Activated CD4-positive, alpha-beta T cell treated with anti-CD3 and anti-CD28 coated beads for 1 hour (primary cell): Measurements from ENCODE around the gene SAP25.
A peak's percentile ranks its signal among the peaks of the same experiment; 100 is the strongest.
"Not testable (repeated sequence)": the region's sequence is repeated elsewhere in the genome, so short reads cannot be mapped to it uniquely, and the experiment has no call there.

Source experiments
- DNase-seq: peaks from one replicate; pipeline ENCODE4 v3.0.0-alpha.2; 2020

SAP25 gene

GRCh38 chr7:100556541-100556940, 17.2 kb downstream of the SAP25 start:
- no peak for DNase-seq

GRCh38 chr7:100555701-100556100, 18.0 kb downstream of the SAP25 start:
- no peak for DNase-seq

GRCh38 chr7:100553032-100553431, 20.7 kb downstream of the SAP25 start:
- no peak for DNase-seq

GRCh38 chr7:100552532-100552931, 21.2 kb downstream of the SAP25 start:
- no peak for DNase-seq

GRCh38 chr7:100548446-100548845, 25.3 kb downstream of the SAP25 start:
- DNase-seq: not testable (repeated sequence)

GRCh38 chr7:100547872-100548271, 25.8 kb downstream of the SAP25 start:
- no peak for DNase-seq

DNA sequence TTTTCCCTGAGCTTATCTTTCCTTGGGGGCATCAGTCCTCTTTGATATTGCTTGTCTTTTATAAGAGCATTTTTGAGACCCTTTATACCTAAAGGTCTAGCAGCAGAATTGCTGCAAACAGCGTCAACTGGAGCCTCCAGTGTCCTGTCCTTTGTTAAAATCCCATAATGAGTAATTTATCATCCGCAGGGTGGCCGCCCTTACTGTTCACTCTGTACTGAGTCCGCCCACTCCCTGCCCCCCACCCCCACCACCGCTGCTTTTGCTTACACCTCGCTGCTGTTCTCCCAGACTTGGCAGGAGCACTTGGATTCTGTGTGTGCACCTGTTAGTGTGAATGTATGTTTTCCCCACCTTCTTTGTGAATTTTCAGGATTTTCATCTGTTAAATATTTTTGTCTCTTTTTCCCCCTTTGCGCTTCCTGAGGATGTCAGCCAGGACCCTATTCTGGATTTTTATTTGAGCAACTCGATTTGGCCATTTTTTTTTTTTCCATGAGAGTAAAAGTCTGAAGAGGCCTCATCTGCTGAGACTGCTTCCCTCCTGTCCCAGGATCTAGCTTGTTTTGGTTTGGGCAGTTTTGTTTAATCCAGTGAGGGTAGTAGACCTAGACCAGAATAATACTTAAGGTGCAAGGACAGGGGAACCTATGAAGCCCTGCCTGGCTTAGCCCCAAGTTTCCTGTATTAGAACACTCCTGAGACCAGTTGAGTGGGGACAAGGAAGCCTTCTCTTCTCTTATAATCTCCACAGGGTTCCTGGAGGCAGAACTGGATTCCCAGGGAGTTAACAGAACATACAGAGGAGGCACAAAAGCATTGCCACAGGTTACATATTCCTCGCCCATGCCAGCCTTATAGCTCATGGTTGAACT, 26.5 kb downstream of the SAP25 start:
- no peak for DNase-seq

GRCh38 chr7:100546129-100546925, 27.4 kb downstream of the SAP25 start:
- no peak for DNase-seq

DNA sequence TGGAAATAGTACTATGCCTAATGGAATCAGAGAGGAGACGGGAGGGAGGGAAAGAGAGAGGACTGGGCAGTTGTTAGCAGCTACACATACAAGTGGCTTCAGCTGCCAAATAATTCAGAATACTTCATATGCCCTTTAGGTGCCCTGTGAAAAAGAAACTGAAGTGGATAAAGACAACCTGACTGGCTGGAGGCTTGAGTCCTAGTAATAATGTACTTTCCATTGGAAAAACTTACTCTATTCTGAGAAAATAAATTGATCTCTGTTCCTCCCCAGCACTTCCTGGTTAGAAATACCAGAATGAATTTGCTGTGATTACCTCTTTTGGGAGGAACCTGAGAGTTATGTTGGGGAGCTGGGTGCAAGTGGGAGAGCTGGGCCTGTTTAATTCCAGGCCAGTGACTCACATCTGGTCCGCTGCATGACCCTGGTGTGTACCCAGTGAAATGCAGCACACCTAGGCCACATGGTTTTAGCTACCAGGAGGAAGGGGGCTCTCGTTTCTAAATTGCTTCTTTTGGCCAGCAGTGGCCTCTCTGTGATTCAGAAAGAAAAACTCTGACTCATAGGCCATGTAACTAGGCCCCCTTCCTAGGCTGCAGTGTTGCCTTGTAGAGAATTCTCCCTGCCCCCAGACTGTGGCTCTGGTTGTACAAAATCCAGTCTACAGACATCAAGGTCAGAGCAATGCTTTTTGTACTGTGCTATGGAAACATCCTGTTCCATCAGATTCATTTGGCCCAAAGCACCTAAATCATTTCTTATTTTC, 28.2 kb downstream of the SAP25 start:
- no peak for DNase-seq

DNA sequence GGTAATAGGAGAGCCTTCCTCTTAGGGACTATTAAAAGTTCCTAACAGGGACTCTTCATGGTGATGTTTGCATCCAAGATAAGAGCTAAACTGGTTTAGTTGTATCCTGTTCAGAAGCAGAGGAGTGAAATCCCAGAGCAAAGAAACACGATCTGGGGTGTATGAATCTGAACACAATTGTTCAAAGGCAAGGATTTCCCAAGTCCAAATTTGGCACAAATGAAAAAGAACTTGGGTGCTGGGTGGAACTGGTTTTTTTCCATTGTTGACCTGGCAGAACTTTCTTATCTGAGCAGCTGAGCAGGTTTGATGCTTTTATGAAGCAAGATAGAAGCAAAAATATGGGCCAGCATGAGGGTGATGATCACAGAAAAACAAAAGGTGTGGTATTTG, 28.7 kb downstream of the SAP25 start:
- no peak for DNase-seq

DNA sequence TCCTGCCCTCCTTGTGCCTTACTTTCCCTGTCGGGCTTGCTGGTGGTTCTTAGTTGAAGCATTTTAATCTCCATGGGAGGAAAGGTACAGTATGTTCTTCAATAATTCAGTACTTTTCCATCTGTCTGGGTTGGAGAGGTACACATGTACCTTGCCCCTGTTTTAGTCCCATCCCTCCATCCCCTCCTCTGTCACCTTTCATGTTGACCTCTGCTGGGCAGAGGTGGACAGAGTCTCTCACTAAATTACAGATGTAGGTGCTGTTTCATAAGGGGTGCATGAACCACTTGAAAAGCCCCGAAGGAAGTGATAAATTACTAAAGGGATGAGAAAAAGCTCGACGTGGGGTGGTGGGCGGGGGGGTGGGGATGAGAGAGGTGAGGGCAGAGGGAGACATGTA, 29.3 kb downstream of the SAP25 start:
- no peak for DNase-seq

GRCh38 chr7:100543586-100543985, 30.1 kb downstream of the SAP25 start:
- DNase-seq: no peak

DNA sequence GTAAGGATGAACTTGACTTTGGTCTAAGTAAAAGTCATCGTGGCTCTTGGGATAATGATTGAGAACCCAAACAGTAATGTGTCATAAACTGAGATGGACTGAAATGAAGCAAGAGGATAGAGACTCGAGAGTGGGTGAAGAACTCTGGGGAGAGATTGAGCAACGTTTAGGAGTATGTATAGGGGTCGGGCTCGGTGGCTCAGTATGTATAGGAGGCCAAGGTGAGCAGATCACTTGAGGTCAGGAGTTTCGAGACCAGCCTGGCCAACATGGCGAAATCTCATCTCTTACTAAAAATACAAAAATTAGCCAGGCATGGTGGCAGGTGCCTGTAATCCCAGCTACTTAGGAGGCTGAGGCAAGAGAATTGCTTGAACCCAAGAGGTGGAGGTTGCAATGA, 32.4 kb downstream of the SAP25 start:
- not testable (repeated sequence) for DNase-seq

DNA sequence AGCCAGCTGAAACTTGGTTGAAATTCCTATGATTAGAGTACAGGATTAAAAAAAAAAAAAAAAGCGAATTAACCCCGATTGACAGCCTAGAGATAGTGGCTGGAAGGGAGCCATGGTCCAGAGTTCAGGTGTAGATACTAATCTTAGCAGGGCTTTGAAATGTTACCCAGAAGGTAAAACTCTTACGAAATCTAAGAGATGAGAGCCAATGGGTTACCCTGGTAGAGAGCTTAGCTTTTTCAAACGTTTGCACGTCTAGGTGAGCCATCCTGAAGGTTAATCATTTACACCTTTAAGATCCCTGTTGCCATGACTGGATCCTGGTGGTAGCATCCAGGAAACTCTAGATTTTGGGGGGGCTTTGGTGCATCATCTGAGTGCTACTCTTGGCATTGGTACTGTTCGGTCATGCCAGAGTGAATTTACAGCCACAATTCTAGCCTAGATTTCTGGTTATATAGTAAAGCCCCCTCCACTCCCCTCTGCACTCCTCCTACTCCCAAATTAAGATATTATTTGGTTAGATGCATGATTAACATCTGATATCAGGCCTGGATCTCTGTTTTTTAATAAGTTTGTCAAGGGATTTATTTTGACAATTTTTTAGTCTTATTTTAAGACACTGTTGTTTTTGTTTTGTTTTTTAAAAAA, 33.5 kb downstream of the SAP25 start:
- no peak for DNase-seq

DNA sequence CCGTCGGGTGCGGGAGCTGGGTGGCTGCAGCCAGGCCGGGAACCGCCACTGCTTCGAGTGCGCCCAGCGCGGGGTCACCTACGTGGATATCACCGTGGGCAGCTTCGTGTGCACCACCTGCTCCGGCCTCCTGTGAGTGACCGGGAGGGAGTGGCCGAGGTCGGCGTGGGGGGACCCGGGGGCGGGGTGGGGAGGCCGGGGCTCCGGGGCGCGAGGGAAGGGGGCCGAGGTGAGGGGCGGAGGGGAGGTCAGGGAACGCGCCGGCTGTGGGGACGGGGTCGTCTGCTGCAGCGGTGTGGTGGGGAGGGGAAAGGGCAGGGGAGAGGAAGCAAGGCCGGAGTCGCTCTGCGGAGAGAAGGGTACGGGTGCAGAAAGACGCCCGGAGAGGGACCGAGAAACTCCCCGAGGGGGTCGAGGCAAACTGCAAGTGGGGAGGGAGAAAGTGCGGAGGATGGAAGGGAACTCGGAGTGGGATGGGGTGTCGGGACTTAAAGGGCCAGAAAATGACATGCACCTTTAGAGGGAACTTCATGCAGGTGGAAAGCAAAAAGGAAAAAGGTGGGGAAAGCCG, 34.2 kb downstream of the SAP25 start:
- no peak for DNase-seq

GRCh38 chr7:100538654-100539435, 34.9 kb downstream of the SAP25 start, which contains the start of gene AGFG2:
Gene AGFG2 (plus strand): TSS chr7:100539203. CDS start chr7:100539347, 144 bp downstream.
- peak; percentile 100 for DNase-seq

GRCh38 chr7:100538348-100538653, 35.4 kb downstream of the SAP25 start:
- DNase-seq: no peak

- not testable (repeated sequence) for DNase-seq
These were observed 37.0 kb downstream of the SAP25 start for GRCh38 chr7:100536695-100537094.

DNA sequence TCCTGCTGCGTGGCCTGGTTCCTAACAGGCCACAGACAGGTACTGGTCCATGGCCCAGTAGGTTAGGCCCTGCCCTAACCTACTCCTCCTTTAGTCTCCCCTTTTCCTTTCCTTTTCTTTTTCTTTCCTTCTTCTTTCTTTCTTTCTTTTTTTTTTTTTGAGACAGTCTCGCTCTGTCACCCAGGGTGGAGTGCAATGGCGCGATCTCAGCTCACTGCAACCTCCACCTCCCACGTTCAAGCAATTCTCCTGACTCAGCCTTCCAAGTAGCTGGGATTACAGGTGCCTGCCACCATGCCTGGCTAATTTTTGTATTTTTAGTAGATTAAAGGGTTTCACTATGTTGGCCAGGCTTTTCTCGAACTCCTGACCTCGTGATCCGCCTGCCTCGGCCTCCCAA, 37.7 kb downstream of the SAP25 start:
- DNase-seq: not testable (repeated sequence)

- no peak for DNase-seq
These were observed 41.3 kb downstream of the SAP25 start for GRCh38 chr7:100532165-100533022.
